IMR-90 (cell line): ENCODE measurements around the gene EPN2. TPM values are rescaled to one million over a fixed set of nuclear protein-coding genes. Genes with fewer than 3 reads are reported as not detected.
A peak's percentile ranks its signal among the peaks of the same experiment; 100 is the strongest.

Source experiments
- ATAC-seq: fragments of 200-7000 bp; cut with Tn5 transposase; 2 replicates; pipeline ENCODE4 v1.9.1; 2020; ENCODE audit warnings: low read depth, mild to moderate bottlenecking, moderate library complexity
- BruUV-seq: library from RNA; stranded (reverse); fragments of 400-500 nt; replicated peaks from 2 replicates; lab custom pipeline; 2021; lab: Mats Ljungman, UMichigan
- CTCF ChIA-PET: fragments of 300-600 bp; formaldehyde crosslinking; extraction: SDS; loops from one replicate; lab custom pipeline; 2021; ENCODE audit warnings: antibody characterized with exemption; lab: Yijun Ruan, JAX
- POLR2A ChIA-PET: fragments of 300-600 bp; sonication (Branson Sonifier 250); formaldehyde crosslinking; loops from one replicate; lab custom pipeline; 2022; ENCODE audit warnings: antibody characterized with exemption; ENCODE audit not compliant: unreplicated experiment; lab: Charles Lee
- DNase-seq: peaks from one replicate; pipeline ENCODE4 v3.0.0; 2013
- H2AFZ ChIP-seq: replicated peaks from 2 replicates; pipeline ENCODE3; 2013; ENCODE audit warnings: low read length, mild to moderate bottlenecking; ENCODE audit not compliant: poor library complexity
- H2AK5ac ChIP-seq: 2 replicates; pipeline ENCODE4 v1.6.1; 2013; ENCODE audit warnings: low read depth, low read length, inconsistent platforms
- H2AK9ac ChIP-seq: replicated peaks from 2 replicates; pipeline ENCODE3; 2013; ENCODE audit warnings: mild to moderate bottlenecking, low read depth, low read length, moderate library complexity; ENCODE audit not compliant: poor library complexity
- H2BK120ac ChIP-seq: 2 replicates; pipeline ENCODE4 v1.6.1; 2013; ENCODE audit warnings: low read depth, low read length, inconsistent platforms
- H2BK15ac ChIP-seq: 3 replicates; pipeline ENCODE4 v1.6.1; 2013; ENCODE audit warnings: low read depth, low read length, inconsistent platforms
- H2BK20ac ChIP-seq: 2 replicates; pipeline ENCODE4 v1.6.1; 2013; ENCODE audit warnings: low read depth, mild to moderate bottlenecking, inconsistent platforms, low read length, moderate library complexity
- H2BK5ac ChIP-seq: 2 replicates; pipeline ENCODE4 v1.6.1; 2013; ENCODE audit warnings: mild to moderate bottlenecking, low read depth, low read length, inconsistent platforms; ENCODE audit not compliant: poor library complexity, severe bottlenecking
- H3K14ac ChIP-seq: replicated peaks from 2 replicates; pipeline ENCODE4 v1.6.1; 2013; ENCODE audit warnings: low read depth, low read length, inconsistent platforms
- H3K18ac ChIP-seq: 2 replicates; pipeline ENCODE4 v1.6.1; 2013; ENCODE audit warnings: low read depth, low read length, control low read depth
- H3K23ac ChIP-seq: 2 replicates; pipeline ENCODE4 v1.6.1; 2013; ENCODE audit warnings: low read depth, low read length, inconsistent platforms
- H3K27ac ChIP-seq: 2 replicates; pipeline ENCODE4 v1.5.1; 2013; ENCODE audit warnings: mild to moderate bottlenecking, control low read depth, low read length; ENCODE audit not compliant: insufficient read depth
- H3K27me3 ChIP-seq: 2 replicates; pipeline ENCODE4 v1.6.1; 2013; ENCODE audit warnings: low read length; ENCODE audit not compliant: control insufficient read depth, insufficient read depth
- H3K36me3 ChIP-seq: 2 replicates; pipeline ENCODE4 v1.6.1; 2013; ENCODE audit warnings: low read length, mixed read lengths; ENCODE audit not compliant: control insufficient read depth, insufficient read depth
- H3K4ac ChIP-seq: 2 replicates; pipeline ENCODE4 v1.6.1; 2013; ENCODE audit warnings: low read depth, low read length, inconsistent platforms
- H3K4me1 ChIP-seq: 2 replicates; pipeline ENCODE4 v1.6.1; 2013; ENCODE audit warnings: low read length, mixed read lengths; ENCODE audit not compliant: control insufficient read depth, insufficient read depth
- H3K4me2 ChIP-seq: 2 replicates; pipeline ENCODE4 v1.6.1; 2013; ENCODE audit warnings: low read depth, mild to moderate bottlenecking, control low read depth, low read length, moderate library complexity
- H3K4me3 ChIP-seq: 2 replicates; pipeline ENCODE4 v1.5.1; 2013; ENCODE audit warnings: low read depth, mild to moderate bottlenecking, control low read depth, low read length, moderate library complexity; ENCODE audit not compliant: insufficient read depth
- H3K56ac ChIP-seq: 2 replicates; pipeline ENCODE4 v1.6.1; 2013; ENCODE audit warnings: low read length, inconsistent platforms; ENCODE audit not compliant: insufficient read depth; ENCODE audit errors: extremely low read depth
- H3K79me1 ChIP-seq, 2 experiments: 2 replicates each; pipeline ENCODE4 v1.6.1; 2013; ENCODE audit warnings: low read length in 2 of 2, inconsistent platforms in 1 of 2, low read depth in 1 of 2
- H3K9ac ChIP-seq: 2 replicates; pipeline ENCODE4 v1.6.1; 2013; ENCODE audit warnings: low read depth, low read length, control low read depth
- H3K9me1 ChIP-seq: 2 replicates; pipeline ENCODE4 v1.6.1; 2013; ENCODE audit warnings: low read length, inconsistent platforms; ENCODE audit not compliant: insufficient read depth
- H3K9me3 ChIP-seq: 2 replicates; pipeline ENCODE4 v1.6.1; 2013; ENCODE audit warnings: low read length; ENCODE audit not compliant: control insufficient read depth, insufficient read depth
- H4K20me1 ChIP-seq: 2 replicates; pipeline ENCODE4 v1.6.1; 2013; ENCODE audit warnings: low read length, inconsistent platforms; ENCODE audit not compliant: insufficient read depth
- H4K5ac ChIP-seq: 2 replicates; pipeline ENCODE4 v1.6.1; 2013; ENCODE audit warnings: mild to moderate bottlenecking, low read depth, low read length, control low read depth
- H4K8ac ChIP-seq, 2 experiments: 2 replicates each; pipeline ENCODE4 v1.6.1; 2013; ENCODE audit warnings: low read depth in 2 of 2, low read length in 2 of 2, control low read depth in 1 of 2, inconsistent platforms in 1 of 2
- H4K91ac ChIP-seq: 2 replicates; pipeline ENCODE4 v1.6.1; 2013; ENCODE audit warnings: low read depth, low read length, inconsistent platforms; ENCODE audit not compliant: insufficient read depth
- CTCF ChIP-seq: conservative IDR thresholded peaks from 2 replicates; pipeline ENCODE4 v1.5.1; 2012; ENCODE audit warnings: mild to moderate bottlenecking, low read depth, low read length, improper control_type of control experiment
- RAD21 ChIP-seq: IDR thresholded peaks from 2 replicates; pipeline ENCODE4 v1.6.1; 2012; ENCODE audit warnings: low read length, improper control_type of control experiment
- RFX5 ChIP-seq: IDR thresholded peaks from 2 replicates; pipeline ENCODE4 v1.8.0; 2012; ENCODE audit warnings: low read depth, mild to moderate bottlenecking, low read length, moderate library complexity
- SMC3 ChIP-seq: fragments of 150-350 bp; IDR thresholded peaks from 2 replicates; pipeline ENCODE4 v1.6.1; 2016; ENCODE audit warnings: low read depth, mild to moderate bottlenecking, antibody characterized with exemption, low read length, moderate library complexity
- WGBS, 2 experiments: methylation state at CpG; one replicate each; pipeline versions ENCODE4 v1.1.5 to v1.1.7; 2013; ENCODE audit warnings: missing lambda C conversion rate in 2 of 2; ENCODE audit not compliant: insufficient read length in 1 of 2; ENCODE audit errors: extremely low coverage in 2 of 2; 5-methylcytosine and 5-hydroxymethylcytosine counted together
- dilution Hi-C: fragments of 300-500 bp; cut with HindIII; formaldehyde crosslinking; loops from one replicate; pipeline ENCODE4 v1.14.3; 2018; ENCODE audit warnings: low sequenced_read_pairs; ENCODE audit not compliant: unreplicated experiment
- in situ Hi-C: fragments of 300-500 bp; cut with MboI; formaldehyde crosslinking; loops from 3 replicates; pipeline ENCODE4 v1.14.3; 2019; ENCODE audit warnings: low sequenced_read_pairs, inconsistent platforms, mixed read lengths
- intact Hi-C: fragments of 100-400 bp; cut with micrococcal nuclease; formaldehyde crosslinking; loops from 2 replicates; pipeline ENCODE4 v1.10.0; 2022
- polyA plus RNA-seq, 3 experiments: library from polyadenylated mRNA; depleted of rRNA; stranded (reverse); fragments of >200 nt; gene quantifications; 2 replicates each; pipeline ENCODE4 v1.2.3, GENCODE V29; 2012; ENCODE audit warnings: low replicate concordance in 1 of 3
- total RNA-seq: library from RNA; depleted of rRNA; stranded (reverse); fragments of >200 nt; gene quantifications from 2 replicates; pipeline ENCODE4 v1.2.3, GENCODE V29; 2012

The EPN2 gene
- total and polyA plus RNA-seq, 2 of the 4 experiments (the other 2 are of a cell fraction): 14.9 to 25.3 TPM

- no peaks in the 10 kb centered on the region for H3K27me3 ChIP-seq
- 100% methylated on average over 1 of the region's 7 CpGs; no CpG with 5 or more reads in 1 of the 2 experiments for whole genome bisulfite sequencing, 2 experiments
- H2BK15ac ChIP-seq: no peak overlapping the region
- H3K9me3 ChIP-seq: no peaks in the 10 kb centered on the region
- BruUV-seq: no TSS peak
- DNase-seq: peak; percentile 13
- peaks cover 10% of the 10 kb centered on the region for H3K4me1 ChIP-seq
- ChIA-PET CTCF (no interaction called here), POLR2A (no interaction called here)
- H4K20me1 ChIP-seq: peaks cover 3% of the 10 kb centered on the region; the same call in 1 of the 2 replicates
- ATAC-seq: no peak
- H3K9me1 ChIP-seq: peaks cover 21% of the 10 kb centered on the region
- H3K56ac ChIP-seq: no peak overlapping the region
- H3K23ac ChIP-seq: no peak overlapping the region
- dilution Hi-C loops: no loop called here
- H4K91ac ChIP-seq: no peak overlapping the region
- H2BK20ac ChIP-seq: no peak overlapping the region
- intact Hi-C loops: no loop called here
- no peak overlapping the region for H3K4me2 ChIP-seq
- peaks cover 0 to 8% of the 10 kb centered on the region in 2 experiments; a peak in 2 of 4 replicates for H3K79me1 ChIP-seq
- no peak overlapping the region for H2AK5ac ChIP-seq
- no peak overlapping the region for H2BK120ac ChIP-seq
- H3K36me3 ChIP-seq: peaks cover 14% of the 10 kb centered on the region; the same call in 1 of the 2 replicates
- TF ChIP-seq RFX5 (no peak), CTCF (peak; percentile 40; the same call in 1 of the 2 replicates), RAD21 (peak; percentile 41), SMC3 (peak; percentile 40)
- H4K8ac ChIP-seq: no peak overlapping the region
- in situ Hi-C loops: no loop called here
- H3K18ac ChIP-seq: no peak overlapping the region
- no peak overlapping the region for H3K4ac ChIP-seq
- no peak overlapping the region for H3K9ac ChIP-seq
- no peak overlapping the region for H2AK9ac ChIP-seq
- H2AFZ ChIP-seq: no peak overlapping the region
- no peak overlapping the region for H3K27ac ChIP-seq
- no peak overlapping the region for H2BK5ac ChIP-seq
- no peak overlapping the region for H3K14ac ChIP-seq
- H3K4me3 ChIP-seq: no peak overlapping the region
- no peak overlapping the region; the same call in 1 of the 2 replicates for H4K5ac ChIP-seq
These were observed 101.1 kb downstream of the EPN2 start for GRCh38 chr17:19338031-19338990.
